GM13976 (cell line): ENCODE data around the gene DNAI2.

ENCODE experiments used
- DNase-seq: peaks from one replicate; pipeline ENCODE4 v3.0.0; 2012; ENCODE audit warnings: low spot score
- in situ Hi-C: fragments of 300-500 bp; cut with MboI; formaldehyde crosslinking; loops from one replicate; pipeline ENCODE4 v1.12.0; 2022; ENCODE audit warnings: low sequenced_read_pairs, mixed read lengths, inconsistent platforms; ENCODE audit not compliant: unreplicated experiment
- TF ChIP-seq, protein P1 (sequence below): IDR thresholded peaks from 2 replicates; pipeline ENCODE4 v1.5.1; 2012; ENCODE audit warnings: borderline replicate concordance, mild to moderate bottlenecking; ENCODE audit not compliant: insufficient read depth; ENCODE audit errors: extremely low read depth, missing control alignments, control extremely low read depth

The DNAI2 gene

DNA sequence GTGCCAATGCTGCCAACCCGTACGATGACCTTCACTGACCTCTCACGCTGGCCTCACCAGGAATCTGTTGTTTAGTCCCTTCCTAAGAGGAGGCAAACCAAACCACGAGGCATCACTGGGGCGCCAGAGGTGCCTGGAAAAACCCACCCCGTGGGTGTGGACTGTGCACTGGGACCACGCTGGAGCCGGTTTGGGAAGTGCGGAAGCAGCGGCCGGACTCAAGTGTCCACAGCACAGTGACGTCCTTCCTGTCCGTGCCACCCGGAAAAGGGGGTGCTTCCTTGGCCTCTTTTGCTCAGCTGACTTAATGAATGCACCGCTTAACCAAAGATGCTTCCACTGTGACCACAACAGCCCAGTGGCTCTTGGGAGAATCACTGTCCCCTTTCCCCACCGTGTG is 43.0 kb downstream of the DNAI2 start:
- TF ChIP-seq, protein P1, sequence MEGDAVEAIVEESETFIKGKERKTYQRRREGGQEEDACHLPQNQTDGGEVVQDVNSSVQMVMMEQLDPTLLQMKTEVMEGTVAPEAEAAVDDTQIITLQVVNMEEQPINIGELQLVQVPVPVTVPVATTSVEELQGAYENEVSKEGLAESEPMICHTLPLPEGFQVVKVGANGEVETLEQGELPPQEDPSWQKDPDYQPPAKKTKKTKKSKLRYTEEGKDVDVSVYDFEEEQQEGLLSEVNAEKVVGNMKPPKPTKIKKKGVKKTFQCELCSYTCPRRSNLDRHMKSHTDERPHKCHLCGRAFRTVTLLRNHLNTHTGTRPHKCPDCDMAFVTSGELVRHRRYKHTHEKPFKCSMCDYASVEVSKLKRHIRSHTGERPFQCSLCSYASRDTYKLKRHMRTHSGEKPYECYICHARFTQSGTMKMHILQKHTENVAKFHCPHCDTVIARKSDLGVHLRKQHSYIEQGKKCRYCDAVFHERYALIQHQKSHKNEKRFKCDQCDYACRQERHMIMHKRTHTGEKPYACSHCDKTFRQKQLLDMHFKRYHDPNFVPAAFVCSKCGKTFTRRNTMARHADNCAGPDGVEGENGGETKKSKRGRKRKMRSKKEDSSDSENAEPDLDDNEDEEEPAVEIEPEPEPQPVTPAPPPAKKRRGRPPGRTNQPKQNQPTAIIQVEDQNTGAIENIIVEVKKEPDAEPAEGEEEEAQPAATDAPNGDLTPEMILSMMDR, result no peak
- DNase-seq, result no peak
- in situ Hi-C loops, result no loop called here

DNA sequence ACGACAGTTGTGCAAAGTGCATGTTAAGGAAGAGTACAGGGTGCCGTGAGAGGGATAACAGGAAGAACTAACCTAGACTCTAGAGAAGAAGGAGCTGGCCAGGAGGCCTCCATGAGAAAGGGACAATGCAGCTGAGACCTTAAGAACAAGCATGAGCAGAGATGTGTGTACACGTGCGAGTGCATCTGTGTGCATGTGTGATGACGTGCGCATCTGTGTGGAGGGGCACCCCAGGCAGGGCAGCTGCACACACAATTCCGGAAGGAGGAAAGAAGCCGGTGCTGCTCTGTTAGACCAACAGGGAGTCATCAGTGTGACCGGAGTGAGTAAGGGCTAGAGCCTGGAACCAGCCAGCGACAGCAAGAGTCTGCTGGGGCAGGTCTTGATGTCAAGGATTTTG is 44.4 kb downstream of the DNAI2 start:
- no peak for DNase-seq
- TF ChIP-seq, protein P1, result no peak
- in situ Hi-C loops, result no loop called here

DNA sequence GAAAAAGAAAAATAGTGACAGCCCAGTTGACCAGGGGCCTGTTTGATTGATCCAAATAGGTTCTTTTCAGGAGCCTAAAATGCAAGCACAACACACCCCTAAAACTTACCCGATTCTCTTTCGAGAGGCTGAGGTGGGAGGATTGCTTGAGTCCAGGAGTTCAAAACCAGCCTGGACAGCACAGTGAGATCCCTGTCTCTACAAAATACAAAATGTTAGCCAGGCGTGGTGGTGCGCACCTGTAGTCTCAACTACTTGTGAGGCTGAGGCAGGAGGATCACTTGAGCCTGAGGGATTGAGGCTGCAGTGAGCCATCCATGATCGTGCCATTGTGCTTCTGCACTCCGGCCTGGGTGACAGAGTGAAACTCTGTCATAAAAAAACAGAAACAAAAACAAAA is 50.5 kb downstream of the DNAI2 start:
- in situ Hi-C loops, result no loop called here
- no peak for DNase-seq
- TF ChIP-seq, protein P1, result no peak

DNA sequence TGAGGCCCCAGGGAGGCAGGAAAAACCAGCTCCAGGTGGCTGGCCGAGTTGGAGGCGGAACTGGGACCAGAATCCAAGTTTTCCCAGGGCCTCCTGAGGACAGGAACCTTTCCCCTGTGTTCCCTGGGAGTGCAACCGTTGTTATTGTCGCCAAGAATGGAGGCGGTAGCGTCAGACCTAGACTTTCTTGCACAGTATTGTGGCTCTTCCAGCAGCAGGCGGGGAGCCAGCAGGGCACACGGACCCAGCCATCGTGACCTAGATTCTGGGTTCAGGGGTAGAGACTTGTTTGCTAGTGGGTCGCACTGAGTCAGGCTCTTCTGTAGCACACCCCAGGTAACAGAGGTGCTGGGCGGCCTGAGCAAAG is 51.3 kb downstream of the DNAI2 start:
- in situ Hi-C loops, result no loop called here
- DNase-seq, result no peak
- TF ChIP-seq, protein P1, result no peak

DNA sequence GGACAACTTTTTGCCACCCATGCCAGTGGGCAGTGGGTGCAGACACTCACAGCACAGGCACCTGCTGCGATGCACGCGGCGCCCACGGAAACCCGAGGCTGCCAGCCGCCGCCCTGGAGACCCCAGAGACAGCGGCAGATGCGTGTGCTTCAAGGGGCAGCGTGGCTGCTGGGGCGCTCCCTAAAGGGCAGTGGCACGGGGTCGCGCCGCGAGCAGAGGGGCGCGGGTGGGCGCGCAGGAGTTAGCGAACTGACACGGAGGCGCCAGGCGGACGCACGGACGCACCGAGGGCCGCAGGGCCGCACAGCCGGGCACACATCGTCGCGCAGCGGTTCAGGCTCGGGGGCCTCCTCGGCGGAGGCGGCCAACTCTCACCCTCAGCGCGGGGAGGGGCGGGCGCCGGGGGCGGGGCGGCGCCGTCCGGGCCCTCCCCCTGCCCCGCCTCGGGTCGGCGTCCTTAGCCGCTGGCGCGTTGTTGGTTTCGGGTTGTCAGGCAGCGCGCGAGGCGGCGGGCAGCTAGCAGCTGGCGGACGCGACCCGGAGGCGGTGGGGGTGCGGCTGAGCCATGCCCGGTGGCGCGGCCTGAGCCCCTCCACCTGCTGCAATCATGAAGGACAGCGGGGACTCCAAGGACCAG is 51.8 kb downstream of the DNAI2 start, which contains the start of gene KIF19:
Gene KIF19, plus strand, starts transcription at position 484 of the 637 bp plus-strand sequence. Its CDS starts 124 bp downstream, at position 608.
- TF ChIP-seq, protein P1, result no peak
- peak; percentile 91 for DNase-seq
- in situ Hi-C loops, result no loop called here

DNA sequence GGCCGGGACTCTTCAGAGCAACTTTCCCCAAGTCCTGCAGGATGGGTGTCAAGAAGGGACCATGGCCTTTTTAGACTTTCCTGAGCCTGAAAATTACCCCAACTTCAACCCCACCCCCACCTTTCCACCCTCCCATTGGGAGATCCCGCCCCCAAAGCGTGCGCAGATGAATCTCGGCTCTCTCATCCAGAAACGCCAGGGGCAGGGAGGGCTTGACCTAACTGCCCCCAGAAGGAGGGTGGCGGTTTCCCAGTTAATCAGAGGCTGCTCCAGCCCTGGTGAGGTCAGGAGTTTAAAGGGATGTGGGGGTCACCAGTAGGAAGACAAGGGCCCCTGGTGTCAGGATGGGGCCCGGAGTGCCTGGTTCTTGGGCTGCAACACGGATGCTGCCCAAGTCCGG is 52.5 kb downstream of the DNAI2 start:
- TF ChIP-seq, protein P1, result no peak
- in situ Hi-C loops, result no loop called here
- no peak for DNase-seq
